GM10266 (cell line): ENCODE data around the gene AATK.

Experiments used
- DNase-seq: peaks from one replicate; pipeline ENCODE4 v3.0.0; 2012; ENCODE audit errors: extremely low spot score
- TF ChIP-seq, protein P1 (sequence below): IDR thresholded peaks from 2 replicates; pipeline ENCODE4 v1.5.1; 2012; ENCODE audit warnings: mild to moderate bottlenecking, low read depth; ENCODE audit not compliant: control insufficient read depth, insufficient read depth; ENCODE audit errors: missing control alignments

AATK gene

GRCh38 chr17:81181811-81182185 lies 15.8 kb upstream of the AATK start:
- TF ChIP-seq, protein P1, sequence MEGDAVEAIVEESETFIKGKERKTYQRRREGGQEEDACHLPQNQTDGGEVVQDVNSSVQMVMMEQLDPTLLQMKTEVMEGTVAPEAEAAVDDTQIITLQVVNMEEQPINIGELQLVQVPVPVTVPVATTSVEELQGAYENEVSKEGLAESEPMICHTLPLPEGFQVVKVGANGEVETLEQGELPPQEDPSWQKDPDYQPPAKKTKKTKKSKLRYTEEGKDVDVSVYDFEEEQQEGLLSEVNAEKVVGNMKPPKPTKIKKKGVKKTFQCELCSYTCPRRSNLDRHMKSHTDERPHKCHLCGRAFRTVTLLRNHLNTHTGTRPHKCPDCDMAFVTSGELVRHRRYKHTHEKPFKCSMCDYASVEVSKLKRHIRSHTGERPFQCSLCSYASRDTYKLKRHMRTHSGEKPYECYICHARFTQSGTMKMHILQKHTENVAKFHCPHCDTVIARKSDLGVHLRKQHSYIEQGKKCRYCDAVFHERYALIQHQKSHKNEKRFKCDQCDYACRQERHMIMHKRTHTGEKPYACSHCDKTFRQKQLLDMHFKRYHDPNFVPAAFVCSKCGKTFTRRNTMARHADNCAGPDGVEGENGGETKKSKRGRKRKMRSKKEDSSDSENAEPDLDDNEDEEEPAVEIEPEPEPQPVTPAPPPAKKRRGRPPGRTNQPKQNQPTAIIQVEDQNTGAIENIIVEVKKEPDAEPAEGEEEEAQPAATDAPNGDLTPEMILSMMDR = no peak
- no peak for DNase-seq

DNA sequence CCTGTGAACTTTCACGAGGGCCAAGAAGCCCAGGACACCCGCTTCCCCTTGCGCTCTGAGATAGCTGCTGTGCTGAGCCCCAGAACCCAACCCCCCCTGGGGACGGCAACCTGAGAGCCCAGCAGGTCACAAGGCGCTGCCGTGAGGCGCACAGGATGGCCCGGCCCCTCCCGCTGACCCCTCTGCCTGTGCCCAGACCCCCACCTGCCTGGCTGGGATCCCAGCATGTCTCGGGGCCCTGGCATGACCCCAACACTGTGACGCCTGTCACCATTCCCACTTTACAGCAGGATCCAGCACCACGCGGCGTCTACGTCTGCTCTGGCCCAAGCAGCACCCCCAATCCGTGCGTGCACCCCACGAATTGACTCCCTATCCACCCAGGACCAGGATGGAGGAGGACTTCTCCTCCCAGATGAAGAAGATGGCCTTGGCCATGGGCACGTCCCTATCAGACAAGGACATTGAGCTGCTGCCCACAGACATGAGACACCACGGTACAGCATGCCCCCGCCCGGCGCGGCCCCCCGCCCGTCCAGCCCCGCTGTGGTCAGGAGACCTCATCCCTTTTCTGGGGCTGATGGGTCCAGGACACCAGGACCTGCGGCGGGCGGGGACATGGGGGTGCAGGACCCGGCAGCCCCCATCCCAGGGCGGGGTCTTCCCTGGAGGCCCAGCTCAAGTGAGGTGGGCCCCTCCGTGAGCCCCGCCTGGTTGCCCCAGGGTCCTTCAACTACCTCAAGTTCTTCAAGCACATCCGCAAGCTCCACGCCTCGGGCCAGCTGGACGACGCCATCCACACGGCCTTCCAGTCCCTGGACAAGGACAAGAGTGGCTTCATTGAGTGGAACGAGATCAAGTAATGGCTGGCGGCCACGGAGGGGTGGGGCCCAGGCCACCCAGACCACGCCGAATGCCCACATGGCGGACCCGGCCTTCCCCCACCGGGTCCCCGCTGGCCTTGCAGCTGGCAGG lies 15.1 kb upstream of the AATK start:
- DNase-seq = no peak
- TF ChIP-seq, protein P1 = no peak

DNA sequence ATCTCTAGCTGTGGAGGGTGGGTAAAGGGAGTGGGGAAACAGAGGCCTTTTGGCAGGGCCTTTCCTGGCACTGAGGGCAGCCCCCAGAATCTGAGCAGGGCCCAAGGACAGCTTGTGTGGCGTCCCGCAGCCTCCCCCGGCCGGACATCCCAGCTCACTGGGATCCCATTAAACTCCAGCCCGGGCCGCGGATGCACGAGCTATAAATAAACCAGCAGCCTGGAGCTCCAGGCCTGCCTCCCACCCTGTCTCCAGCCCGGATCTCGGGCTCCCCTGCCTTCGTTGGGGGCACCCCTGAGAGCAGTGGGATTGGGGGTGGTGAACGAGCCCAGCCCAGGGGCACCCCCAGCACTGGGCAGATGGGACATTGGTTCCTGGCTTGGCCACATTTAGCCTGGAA lies 13.8 kb upstream of the AATK start:
- TF ChIP-seq, protein P1 = no peak
- DNase-seq = no peak

DNA sequence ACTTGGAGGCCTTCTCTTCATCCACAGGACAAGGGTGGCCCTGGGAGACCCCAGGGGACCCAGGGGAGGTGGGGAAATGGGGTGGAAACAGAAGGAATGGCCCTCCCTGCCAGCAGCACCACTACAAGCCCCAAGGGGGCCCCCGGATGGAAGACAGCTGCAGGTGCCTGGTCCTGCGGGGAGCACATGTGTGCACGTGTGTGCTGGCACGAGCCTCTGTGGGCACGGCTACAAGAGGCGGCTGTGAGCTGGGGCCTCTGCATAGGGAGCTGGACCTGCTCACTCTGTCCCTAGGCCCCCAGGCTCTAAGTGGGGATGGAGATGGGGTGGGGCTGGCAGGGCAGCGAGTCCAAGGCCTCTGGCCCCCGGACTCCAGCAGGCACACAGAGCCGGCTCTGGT lies 13.2 kb upstream of the AATK start:
- TF ChIP-seq, protein P1 = no peak
- no peak for DNase-seq

GRCh38 chr17:81178136-81179091 lies 12.4 kb upstream of the AATK start:
- DNase-seq = no peak
- TF ChIP-seq, protein P1 = no peak

DNA sequence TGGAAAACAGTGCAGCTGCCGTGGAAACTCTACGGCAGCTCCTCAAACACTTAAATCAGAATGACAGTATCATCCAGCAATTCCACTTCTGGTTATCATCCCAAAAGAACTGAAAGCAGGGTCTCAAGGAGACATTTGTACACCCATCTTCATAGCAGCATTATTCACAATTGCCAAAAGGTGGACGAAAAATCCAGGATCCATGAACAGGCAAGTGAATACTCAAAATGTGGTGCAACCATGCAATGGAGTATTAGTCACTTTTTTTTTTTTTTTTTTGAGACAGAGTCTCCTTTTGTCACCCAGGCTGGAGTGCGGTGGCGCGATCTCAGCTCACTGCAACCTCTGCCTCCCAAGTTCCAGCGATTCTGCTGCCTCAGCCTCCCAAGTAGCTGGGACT lies 10.6 kb upstream of the AATK start:
- TF ChIP-seq, protein P1 = no peak
- no peak for DNase-seq
